GM20000 (cell line): ENCODE results near the gene COPG1.

Source experiments
- DNase-seq: peaks from one replicate; pipeline ENCODE4 v3.0.0; 2012; ENCODE audit warnings: low spot score
- CTCF ChIP-seq: IDR thresholded peaks from 2 replicates; pipeline ENCODE4 v1.5.1; 2012; ENCODE audit warnings: mild to moderate bottlenecking, control low read depth; ENCODE audit errors: extremely low read depth, missing control alignments

COPG1 gene

GRCh38 chr3:129317014-129317771 is 67.8 kb downstream of the COPG1 start:
- DNase-seq = no peak
- no peak for TF ChIP-seq CTCF

GRCh38 chr3:129317848-129318247 is 68.4 kb downstream of the COPG1 start:
- no peak for DNase-seq
- no peak for TF ChIP-seq CTCF

- no peak for TF ChIP-seq CTCF
- DNase-seq = no peak
Measured at GRCh38 chr3:129318921-129319320, 69.5 kb downstream of the COPG1 start.

GRCh38 chr3:129320261-129320660 is 70.9 kb downstream of the COPG1 start:
- no peak for DNase-seq

GRCh38 chr3:129320825-129321487 is 71.5 kb downstream of the COPG1 start:
- no peak for DNase-seq
- no peak for TF ChIP-seq CTCF

More at GRCh38 chr3:129320261-129320660, 70.9 kb downstream of the COPG1 start:
- no peak for TF ChIP-seq CTCF

- no peak for TF ChIP-seq CTCF
- no peak for DNase-seq
Measured at GRCh38 chr3:129321887-129322286, 72.5 kb downstream of the COPG1 start.

GRCh38 chr3:129323651-129324294 is 74.4 kb downstream of the COPG1 start:
- peak; percentile 69 for DNase-seq
- TF ChIP-seq CTCF = peak; percentile 38
